Endothelial cell of umbilical vein (primary cell): ENCODE results near the gene MSL1.

Experiments used
- CTCF ChIP-seq, 2 donors: IDR thresholded peaks; 1 replicate in 1 of 2; 2 replicates in 1 of 2; pipeline ENCODE4 v1.5.1; 2011; ENCODE audit warnings: low read length in 2 of 2, mild to moderate bottlenecking in 2 of 2, moderate library complexity in 2 of 2, control low read depth in 1 of 2, inconsistent platforms in 1 of 2, low read depth in 1 of 2; ENCODE audit not compliant: insufficient read depth in 1 of 2; ENCODE audit errors: extremely low read depth in 1 of 2
- EZH2 ChIP-seq: IDR thresholded peaks from 2 replicates; pipeline ENCODE4 v1.6.1; 2012; ENCODE audit warnings: borderline replicate concordance, low read depth, mild to moderate bottlenecking, moderate library complexity, low read length, inconsistent platforms; ENCODE audit not compliant: severe bottlenecking
- JUN ChIP-seq: IDR thresholded peaks from 2 replicates; pipeline ENCODE4 v1.6.1; 2011; ENCODE audit warnings: borderline replicate concordance, low read depth; ENCODE audit not compliant: insufficient read length, insufficient read depth
- POLR2A ChIP-seq: IDR thresholded peaks from 2 replicates; pipeline ENCODE4 v1.6.1; 2012; ENCODE audit warnings: low read depth, mild to moderate bottlenecking, control low read depth, low read length
- POLR2AphosphoS5 ChIP-seq: IDR thresholded peaks from 2 replicates; pipeline ENCODE4 v1.6.1; 2012; ENCODE audit warnings: low read depth, mild to moderate bottlenecking, control low read depth, low read length, moderate library complexity; ENCODE audit not compliant: insufficient read depth

- TF ChIP-seq CTCF (IDR thresholded peaks at IDR 0.05; ENCODE audit: extremely low read depth in 1 of 2, insufficient read depth in 1 of 2, low read depth in 1 of 2, low read length in 2 of 2): no peak
- no peak for TF ChIP-seq EZH2
- TF ChIP-seq POLR2A: no peak
- TF ChIP-seq JUN: no peak
- TF ChIP-seq POLR2AphosphoS5: no peak
Observed at GRCh38 chr17:40176754-40177110, 55.0 kb downstream of the MSL1 start.
